Transverse colon (tissue), 4 donors: ENCODE measurements around the gene PTGR3. TPM values are rescaled to one million over a fixed set of nuclear protein-coding genes. Genes with fewer than 3 reads are reported as not detected.

Experiments used
- DNase-seq: peaks from one replicate; pipeline ENCODE4 v3.0.0-alpha.2; 2019
- H3K27ac ChIP-seq, 4 donors: fragments of 200-600 bp; sonication (generic); 2 replicates each; pipeline ENCODE4 v1.5.1; 2016 to 2018; ENCODE audit warnings: inconsistent platforms in 4 of 4
- H3K27me3 ChIP-seq: fragments of 200-600 bp; sonication (generic); 2 replicates; pipeline ENCODE4 v1.5.1; 2017; ENCODE audit warnings: inconsistent platforms
- H3K36me3 ChIP-seq, 4 donors: fragments of 200-600 bp; sonication (generic); 2 replicates each; pipeline ENCODE4 v1.5.1; 2017 to 2019; ENCODE audit warnings: inconsistent platforms in 4 of 4
- H3K4me1 ChIP-seq, 4 donors: fragments of 200-600 bp; sonication (generic); 2 replicates each; pipeline ENCODE4 v1.5.1; 2017 to 2020; ENCODE audit warnings: inconsistent platforms in 4 of 4
- H3K4me3 ChIP-seq, 4 donors: fragments of 200-600 bp; sonication (generic); 1 replicate in 1 of 4; 2 replicates in 3 of 4; pipeline versions ENCODE4 v1.5.1 to v1.6.1; 2017 to 2019; ENCODE audit warnings: inconsistent platforms in 4 of 4
- H3K9me3 ChIP-seq, 2 donors: fragments of 200-600 bp; sonication (generic); 2 replicates each; pipeline ENCODE4 v1.5.1; 2017 to 2019; ENCODE audit warnings: inconsistent platforms in 2 of 2
- CTCF ChIP-seq, 5 experiments: fragments of 200-600 bp in 3 of 5; fragments of 450-650 bp in 2 of 5; sonication (generic) in 3 of 5; IDR thresholded peaks; 1 replicate in 2 of 5; 2 replicates in 3 of 5; pipeline ENCODE4 v1.5.1; 2016 to 2017; ENCODE audit warnings: antibody characterized with exemption in 5 of 5, inconsistent platforms in 3 of 5, mild to moderate bottlenecking in 2 of 5, moderate library complexity in 1 of 5
- EP300 ChIP-seq: sonication (generic); formaldehyde crosslinking; IDR thresholded peaks from one replicate; pipeline ENCODE4 v1.6.1; 2017; ENCODE audit warnings: antibody characterized with exemption, low read depth
- POLR2A ChIP-seq: fragments of 450-650 bp; IDR thresholded peaks from one replicate; pipeline ENCODE4 v1.6.1; 2016; ENCODE audit warnings: antibody characterized with exemption, mild to moderate bottlenecking, moderate library complexity
- POLR2AphosphoS5 ChIP-seq, 3 donors: sonication (generic); formaldehyde crosslinking; IDR thresholded peaks; one replicate each; pipeline ENCODE4 v1.6.1; 2016; ENCODE audit warnings: antibody characterized with exemption in 3 of 3
- WGBS, 2 donors: methylation state at CpG; one replicate each; pipeline ENCODE4 v1.1.5; 2018; ENCODE audit warnings: low coverage in 1 of 2; 5-methylcytosine and 5-hydroxymethylcytosine counted together
- in situ Hi-C, 4 donors: fragments of 200-750 bp; cut with MboI; loops; one replicate each; pipeline versions ENCODE4 v1.15.0 to v1.15.1; 2017; ENCODE audit warnings: low sequenced_read_pairs in 3 of 4, low pct_ligation_motif_present in 1 of 4, low pct_unique_long_range_greater_than_20kb in 1 of 4
- intact Hi-C: fragments of 100-400 bp; cut with DNase I; formaldehyde crosslinking; loops from one replicate; pipeline ENCODE4 v1.15.1; 2023; ENCODE audit warnings: low total_unique reads
- total RNA-seq, 4 donors: library from RNA; depleted of rRNA; stranded (reverse); fragments of >200 nt; gene quantifications; one replicate each; pipeline ENCODE4 v1.1.0, GENCODE V29; 2016

Gene PTGR3
- total RNA-seq, 4 donors from 2014 or later: 10.1 to 45.9 (median 23.4) TPM

- no peaks in the 10 kb centered on the region for H3K36me3 ChIP-seq
- in situ Hi-C loops: loop anchor here in 1 of 4 donors (25.0 kb wide), 1 partner anchor 734 kb away; the partner anchor contains the start of gene CNDP2
- no peaks in the 10 kb centered on the region for H3K9me3 ChIP-seq
- intact Hi-C loops: no loop called here
- peaks cover 13 to 80% (median 42%) of the 10 kb centered on the region in 4 donors for H3K4me1 ChIP-seq
- H3K27ac ChIP-seq: peak overlapping the region; percentile 88 to 95 (median 90)
- H3K4me3 ChIP-seq: no peak overlapping the region
- TF ChIP-seq POLR2A (no peak), POLR2AphosphoS5 (IDR thresholded peaks at IDR 0.05) (no peak), CTCF (IDR thresholded peaks at IDR 0.05) (no peak), EP300 (no peak)
- DNase-seq: no peak
- WGBS, 2 donors: 69 to 86% methylated on average over 1 of the region's 1 CpG
- H3K27me3 ChIP-seq: no peaks in the 10 kb centered on the region
Measured at GRCh38 chr18:75221397-75221796, 12.5 kb upstream of the PTGR3 start.

- intact Hi-C loops (no loop called here), in situ Hi-C loops (loop anchor here in 1 of 4 donors (25.0 kb wide), 1 partner anchor 733 kb away; the partner anchor contains the start of gene CNDP2)
- Histone ChIP-seq H3K27me3 (no peaks in the 10 kb centered on the region), H3K36me3 (no peaks in the 10 kb centered on the region), H3K4me3 (no peak overlapping the region), H3K4me1 (peaks cover 13 to 80% (median 49%) of the 10 kb centered on the region in 4 donors), H3K9me3 (no peaks in the 10 kb centered on the region), H3K27ac (peak overlapping the region; percentile 88 to 95 (median 90))
- 84 to 92% methylated on average over 6 to 12 of the region's 12 CpGs for WGBS, 2 donors
- no peak for DNase-seq
- TF ChIP-seq POLR2A (no peak), POLR2AphosphoS5 (IDR thresholded peaks at IDR 0.05) (no peak), CTCF (IDR thresholded peaks at IDR 0.05) (no peak), EP300 (no peak)
Measured at GRCh38 chr18:75220551-75221355, 11.8 kb upstream of the PTGR3 start.

- no peak overlapping the region for H3K4me3 ChIP-seq
- TF ChIP-seq EP300: no peak
- peak in 2 of 3 donors; percentile 16 to 24 for TF ChIP-seq POLR2AphosphoS5 (IDR thresholded peaks at IDR 0.05)
- TF ChIP-seq POLR2A: peak; percentile 28
- TF ChIP-seq CTCF (IDR thresholded peaks at IDR 0.05): no peak
- H3K36me3 ChIP-seq: no peaks in the 10 kb centered on the region
- H3K27me3 ChIP-seq: no peaks in the 10 kb centered on the region
- H3K27ac ChIP-seq: peak overlapping the region; percentile 88 to 95 (median 90)
- H3K9me3 ChIP-seq: no peaks in the 10 kb centered on the region
- in situ Hi-C loops: loop anchor here in 1 of 4 donors (25.0 kb wide), 1 partner anchor 733 kb away; the partner anchor contains the start of gene CNDP2
- DNase-seq: peak; percentile 35
- 51 to 78% methylated on average over 9 to 11 of the region's 11 CpGs for WGBS, 2 donors
- intact Hi-C loops: loop anchor here (10.0 kb wide), 1 partner anchor 255 kb away; no protein-coding TSS in a partner anchor
- H3K4me1 ChIP-seq: peaks cover 22 to 84% (median 56%) of the 10 kb centered on the region in 4 donors
Measured at GRCh38 chr18:75219745-75220375, 10.9 kb upstream of the PTGR3 start.
